ENCODE data around the gene GH1. TPM values are rescaled to one million over a fixed set of nuclear protein-coding genes. Genes with fewer than 3 reads are reported as not detected.

The GH1 gene
- total RNA-seq, 1 experiment from 2014 or later, result not detected

GRCh38 chr17:63929860-63930766 is 11.5 kb upstream of the GH1 start:
- intact Hi-C loops (cut with micrococcal nuclease; ENCODE audit: unreplicated experiment), result no loop called here
- DNase-seq (ENCODE audit: low spot score), result no peak
- ChIA-PET CTCF (no interaction called here), POLR2A (ENCODE audit: low non-redundant PET) (no interaction called here)
- no peaks in the 10 kb centered on the region for H3K36me3 ChIP-seq (ENCODE audit: insufficient read depth, low read length, poor library complexity, severe bottlenecking)
- no peaks in the 10 kb centered on the region for H3K27me3 ChIP-seq (replicated peaks; ENCODE audit: insufficient read depth, low read depth, low read length, poor library complexity)
- TF ChIP-seq EZH2 (IDR thresholded peaks at IDR 0.05; ENCODE audit: borderline replicate concordance, low read depth, low read length, poor library complexity, severe bottlenecking), result no peak
- TF ChIP-seq, protein P1, sequence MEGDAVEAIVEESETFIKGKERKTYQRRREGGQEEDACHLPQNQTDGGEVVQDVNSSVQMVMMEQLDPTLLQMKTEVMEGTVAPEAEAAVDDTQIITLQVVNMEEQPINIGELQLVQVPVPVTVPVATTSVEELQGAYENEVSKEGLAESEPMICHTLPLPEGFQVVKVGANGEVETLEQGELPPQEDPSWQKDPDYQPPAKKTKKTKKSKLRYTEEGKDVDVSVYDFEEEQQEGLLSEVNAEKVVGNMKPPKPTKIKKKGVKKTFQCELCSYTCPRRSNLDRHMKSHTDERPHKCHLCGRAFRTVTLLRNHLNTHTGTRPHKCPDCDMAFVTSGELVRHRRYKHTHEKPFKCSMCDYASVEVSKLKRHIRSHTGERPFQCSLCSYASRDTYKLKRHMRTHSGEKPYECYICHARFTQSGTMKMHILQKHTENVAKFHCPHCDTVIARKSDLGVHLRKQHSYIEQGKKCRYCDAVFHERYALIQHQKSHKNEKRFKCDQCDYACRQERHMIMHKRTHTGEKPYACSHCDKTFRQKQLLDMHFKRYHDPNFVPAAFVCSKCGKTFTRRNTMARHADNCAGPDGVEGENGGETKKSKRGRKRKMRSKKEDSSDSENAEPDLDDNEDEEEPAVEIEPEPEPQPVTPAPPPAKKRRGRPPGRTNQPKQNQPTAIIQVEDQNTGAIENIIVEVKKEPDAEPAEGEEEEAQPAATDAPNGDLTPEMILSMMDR (conservative IDR thresholded peaks at IDR 0.05; ENCODE audit: low read depth, low read length), result no peak
- peaks cover 15% of the 10 kb centered on the region for H3K4me1 ChIP-seq (ENCODE audit: insufficient read depth, low read length, poor library complexity, severe bottlenecking)
- no peak overlapping the region for H3K4me3 ChIP-seq (ENCODE audit: low read depth, low read length, poor library complexity, severe bottlenecking)
- no peak overlapping the region for H3K27ac ChIP-seq (ENCODE audit: low read depth, low read length, poor library complexity, severe bottlenecking)
- BruUV-seq (replicated peaks), result no TSS peak
- no peaks in the 10 kb centered on the region for H3K9me3 ChIP-seq (ENCODE audit: low read depth, low read length, poor library complexity, severe bottlenecking)

DNA sequence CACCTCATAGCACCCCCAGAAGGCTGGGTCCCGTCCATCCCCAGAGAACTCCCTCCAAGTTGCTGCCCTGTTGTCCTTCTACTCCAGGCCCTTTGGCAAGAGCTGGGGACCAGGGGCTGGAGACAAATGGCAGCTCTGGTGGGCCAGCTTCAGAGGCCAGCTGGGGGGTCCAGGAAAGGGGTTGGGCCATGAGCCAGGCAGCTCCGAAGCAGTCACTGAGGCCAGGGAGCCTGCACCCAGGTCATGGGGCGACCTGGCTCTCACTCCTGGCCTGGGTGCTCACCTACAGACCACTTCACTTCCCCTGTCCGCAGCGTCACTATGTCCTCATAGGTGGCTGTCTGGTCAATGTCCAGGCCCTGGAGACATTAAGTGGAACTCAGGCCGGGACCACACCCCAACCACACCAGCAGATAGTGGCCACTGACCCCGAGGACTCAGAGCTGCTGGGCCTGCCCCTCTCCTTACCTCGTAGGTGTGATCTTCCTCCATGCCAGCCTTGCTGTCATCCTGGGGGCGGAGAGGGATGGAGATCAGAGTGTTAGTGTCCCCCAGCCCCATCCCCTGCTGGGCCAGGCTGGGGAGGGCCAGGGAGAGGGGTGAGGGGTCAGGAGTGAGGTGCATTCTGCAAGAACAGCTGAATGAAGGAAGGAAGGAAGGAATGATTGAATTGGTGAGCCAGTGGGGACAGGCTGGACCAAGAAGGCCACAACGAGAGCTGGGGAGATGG is 10.5 kb upstream of the GH1 start:
- no peak overlapping the region for H3K4me3 ChIP-seq (ENCODE audit: low read depth, low read length, poor library complexity, severe bottlenecking)
- peaks cover 15% of the 10 kb centered on the region for H3K4me1 ChIP-seq (ENCODE audit: insufficient read depth, low read length, poor library complexity, severe bottlenecking)
- ChIA-PET POLR2A (ENCODE audit: low non-redundant PET) (no interaction called here), CTCF (no interaction called here)
- no peak overlapping the region for H3K27ac ChIP-seq (ENCODE audit: low read depth, low read length, poor library complexity, severe bottlenecking)
- H3K9me3 ChIP-seq (ENCODE audit: low read depth, low read length, poor library complexity, severe bottlenecking), result no peaks in the 10 kb centered on the region
- no peak for TF ChIP-seq EZH2 (IDR thresholded peaks at IDR 0.05; ENCODE audit: borderline replicate concordance, low read depth, low read length, poor library complexity, severe bottlenecking)
- TF ChIP-seq, protein P1 (conservative IDR thresholded peaks at IDR 0.05; ENCODE audit: low read depth, low read length), result no peak
- H3K27me3 ChIP-seq (replicated peaks; ENCODE audit: insufficient read depth, low read depth, low read length, poor library complexity), result no peaks in the 10 kb centered on the region
- intact Hi-C loops (cut with micrococcal nuclease; ENCODE audit: unreplicated experiment), result no loop called here
- H3K36me3 ChIP-seq (ENCODE audit: insufficient read depth, low read length, poor library complexity, severe bottlenecking), result no peaks in the 10 kb centered on the region
- BruUV-seq (replicated peaks), result no TSS peak
- no peak for DNase-seq (ENCODE audit: low spot score)

GRCh38 chr17:63928172-63928666 is 9.6 kb upstream of the GH1 start:
- POLR2A ChIA-PET (ENCODE audit: low non-redundant PET), result no interaction called here
- no peaks in the 10 kb centered on the region for H3K27me3 ChIP-seq (replicated peaks; ENCODE audit: insufficient read depth, low read depth, low read length, poor library complexity)
- H3K4me3 ChIP-seq (ENCODE audit: low read depth, low read length, poor library complexity, severe bottlenecking), result no peak overlapping the region
- H3K36me3 ChIP-seq (ENCODE audit: insufficient read depth, low read length, poor library complexity, severe bottlenecking), result no peaks in the 10 kb centered on the region
- no peak for DNase-seq (ENCODE audit: low spot score)
- no peak overlapping the region for H3K27ac ChIP-seq (ENCODE audit: low read depth, low read length, poor library complexity, severe bottlenecking)
- H3K9me3 ChIP-seq (ENCODE audit: low read depth, low read length, poor library complexity, severe bottlenecking), result no peaks in the 10 kb centered on the region
- TF ChIP-seq, protein P1 (conservative IDR thresholded peaks at IDR 0.05; ENCODE audit: low read depth, low read length), result no peak
- TF ChIP-seq EZH2 (IDR thresholded peaks at IDR 0.05; ENCODE audit: borderline replicate concordance, low read depth, low read length, poor library complexity, severe bottlenecking), result no peak
- no TSS peak for BruUV-seq (replicated peaks)
- peaks cover 15% of the 10 kb centered on the region for H3K4me1 ChIP-seq (ENCODE audit: insufficient read depth, low read length, poor library complexity, severe bottlenecking)
- CTCF ChIA-PET, result interaction anchor here (0.8 kb wide), 1 partner anchor 9 kb away, joined by 4 read pairs; the partner anchor contains the start of gene GH1
- intact Hi-C loops (cut with micrococcal nuclease; ENCODE audit: unreplicated experiment), result no loop called here
